ENCODE results near the gene ZBTB20.
A peak's percentile ranks its signal among the peaks of the same experiment; 100 is the strongest.
"Not testable (repeated sequence)": the region's sequence is repeated elsewhere in the genome, so short reads cannot be mapped to it uniquely, and the experiment has no call there.

Gene ZBTB20

GRCh38 chr3:115147329-115148141 is 447 bp upstream of the ZBTB20 start:
- peak; percentile 87 to 98 (median 96) for DNase-seq

- peak in 2 of 4 experiments; percentile 6 to 7 for DNase-seq
Measured at GRCh38 chr3:115146032-115146417, 1.1 kb downstream of the ZBTB20 start.

- DNase-seq, result no peak
Measured at GRCh38 chr3:115141033-115141757, 5.9 kb downstream of the ZBTB20 start.

- DNase-seq, result no peak
Measured at GRCh38 chr3:115139072-115139471, 8.0 kb downstream of the ZBTB20 start.

- DNase-seq, result no peak
Measured at GRCh38 chr3:115134648-115135347, 12.3 kb downstream of the ZBTB20 start.

- no peak for DNase-seq
Measured at GRCh38 chr3:115127208-115127607, 19.9 kb downstream of the ZBTB20 start.

GRCh38 chr3:115120597-115120996 is 26.5 kb downstream of the ZBTB20 start:
- DNase-seq, result no peak

GRCh38 chr3:115113367-115113766 is 33.7 kb downstream of the ZBTB20 start:
- DNase-seq, result no peak

- no peak for DNase-seq
Measured at GRCh38 chr3:115111632-115112031, 35.5 kb downstream of the ZBTB20 start.

- DNase-seq, result no peak
Measured at GRCh38 chr3:115110830-115111229, 36.3 kb downstream of the ZBTB20 start.

- not testable (repeated sequence) for DNase-seq
Measured at GRCh38 chr3:115110066-115110465, 37.0 kb downstream of the ZBTB20 start.

- no peak for DNase-seq
Measured at GRCh38 chr3:115108614-115109013, 38.5 kb downstream of the ZBTB20 start.

- no peak for DNase-seq
Measured at GRCh38 chr3:115102046-115102445, 45.0 kb downstream of the ZBTB20 start.

- DNase-seq, result no peak
Measured at GRCh38 chr3:115100806-115101205, 46.3 kb downstream of the ZBTB20 start.

GRCh38 chr3:115099986-115100571 is 47.0 kb downstream of the ZBTB20 start:
- DNase-seq, result no peak

- DNase-seq, result no peak
Measured at GRCh38 chr3:115099134-115099985, 47.7 kb downstream of the ZBTB20 start.

- no peak for DNase-seq
Measured at GRCh38 chr3:115098354-115099073, 48.6 kb downstream of the ZBTB20 start.

- no peak for DNase-seq
Measured at GRCh38 chr3:115095236-115095635, 51.9 kb downstream of the ZBTB20 start.

GRCh38 chr3:115092220-115092791 is 54.8 kb downstream of the ZBTB20 start:
- DNase-seq, result peak in 3 of 4 experiments; percentile 0 to 32 (median 2)

GRCh38 chr3:115090712-115091111 is 56.4 kb downstream of the ZBTB20 start:
- DNase-seq, result no peak

GRCh38 chr3:115089481-115089880 is 57.6 kb downstream of the ZBTB20 start:
- DNase-seq, result no peak
